Ovary (tissue), 9 donors: Measurements from ENCODE around the gene GON4L. TPM values are rescaled to one million over a fixed set of nuclear protein-coding genes. Genes with fewer than 3 reads are reported as not detected.
"Not testable (repeated sequence)": the region's sequence is repeated elsewhere in the genome, so short reads cannot be mapped to it uniquely, and the experiment has no call there.

ENCODE experiments used
- DNase-seq, 5 donors: peaks; one replicate each; pipeline ENCODE4 v3.0.0-alpha.2; 2019 to 2020
- H3K27ac ChIP-seq, 2 donors: fragments of 200-600 bp; one replicate each; pipeline versions ENCODE4 v1.5.1 to v1.8.0; 2019 to 2022
- H3K27me3 ChIP-seq: fragments of 200-600 bp; one replicate; pipeline ENCODE4 v1.8.0; 2022
- H3K36me3 ChIP-seq: fragments of 200-600 bp; sonication (generic); one replicate; pipeline ENCODE4 v1.5.1; 2019
- H3K4me1 ChIP-seq: one replicate; pipeline ENCODE4 v1.8.1; 2013; ENCODE audit warnings: mild to moderate bottlenecking, moderate library complexity; ENCODE audit not compliant: insufficient read depth
- H3K4me3 ChIP-seq: fragments of 200-600 bp; sonication (generic); one replicate; pipeline ENCODE4 v1.5.1; 2017
- H3K9me3 ChIP-seq, 2 donors: fragments of 200-600 bp in 1 of 2; sonication (generic) in 1 of 2; one replicate each; pipeline versions ENCODE4 v1.5.1 to v1.8.1; 2013 to 2019; ENCODE audit warnings: mild to moderate bottlenecking in 1 of 2, moderate library complexity in 1 of 2
- EP300 ChIP-seq: sonication (generic); formaldehyde crosslinking; IDR thresholded peaks from one replicate; pipeline ENCODE4 v1.6.1; 2017; ENCODE audit warnings: antibody characterized with exemption
- POLR2A ChIP-seq: fragments of 450-650 bp; IDR thresholded peaks from one replicate; pipeline ENCODE4 v1.6.1; 2017; ENCODE audit warnings: antibody characterized with exemption, mild to moderate bottlenecking, moderate library complexity
- WGBS, 3 donors: extraction: QIAGEN DNeasy Blood & Tissue Kit in 1 of 3; methylation state at CpG; one replicate each; pipeline versions ENCODE4 v1.1.5 to v1.1.7; 2013 to 2017; 5-methylcytosine and 5-hydroxymethylcytosine counted together
- intact Hi-C, 4 donors: fragments of 100-400 bp; cut with DNase I; formaldehyde crosslinking; loops; one replicate each; pipeline versions ENCODE4 v1.11.0 to v1.15.1; 2022 to 2023
- polyA plus RNA-seq, 2 donors: library from polyadenylated mRNA; stranded (reverse); fragments of 200-250 nt in 1 of 2; fragments of 350-450 nt in 1 of 2; fragmentation: Illumina TruSeq in 1 of 2; extraction: RNeasy Lipid Tissue Mini Kit (QIAGEN cat#74804) in 1 of 2; gene quantifications; one replicate each; pipeline ENCODE4 v1.2.3, GENCODE V29; 2013 to 2014
- total RNA-seq, 7 donors: library from RNA; depleted of rRNA in 2 of 7; stranded (reverse); fragments of >200 nt in 2 of 7; fragmentation: NEBNext Ultra II Directional in 3 of 7; extraction: Animal tissue kit (Norgen Biotek cat#: 25700) in 3 of 7; gene quantifications; one replicate each; pipeline versions ENCODE4 v1.1.0 to v1.2.4, GENCODE V29; 2016 to 2023
- TF ChIP-seq, protein P1 (sequence below), 3 donors: fragments of 450-650 bp in 2 of 3; fragments of 200-600 bp in 1 of 3; IDR thresholded peaks; one replicate each; pipeline versions ENCODE4 v1.5.1 to v1.8.0; 2016 to 2022; ENCODE audit warnings: antibody characterized with exemption in 3 of 3, mild to moderate bottlenecking in 1 of 3
- donor health status: DM: no; HTN: no; CAD: no; lungs with moderate emphysema.
- donor health status: DM: no; HTN: no; CAD: no.
- donor health status: Bipolar disorder and iron deficiency.
- donor health status: DM: yes; HTN: yes; CAD: no.
- donor health status: DM: no; HTN: no; CAD: no.
- donor health status: DM: yes; HTN: yes; CAD: no.

GON4L gene
- total and polyA plus RNA-seq, 9 donors: 16.0 to 57.5 (median 39.5) TPM

- no peak overlapping the region for H3K4me3 ChIP-seq
- H3K27ac ChIP-seq: no peak overlapping the region
- no peak for TF ChIP-seq POLR2A
- no peak for TF ChIP-seq EP300
- TF ChIP-seq, protein P1, sequence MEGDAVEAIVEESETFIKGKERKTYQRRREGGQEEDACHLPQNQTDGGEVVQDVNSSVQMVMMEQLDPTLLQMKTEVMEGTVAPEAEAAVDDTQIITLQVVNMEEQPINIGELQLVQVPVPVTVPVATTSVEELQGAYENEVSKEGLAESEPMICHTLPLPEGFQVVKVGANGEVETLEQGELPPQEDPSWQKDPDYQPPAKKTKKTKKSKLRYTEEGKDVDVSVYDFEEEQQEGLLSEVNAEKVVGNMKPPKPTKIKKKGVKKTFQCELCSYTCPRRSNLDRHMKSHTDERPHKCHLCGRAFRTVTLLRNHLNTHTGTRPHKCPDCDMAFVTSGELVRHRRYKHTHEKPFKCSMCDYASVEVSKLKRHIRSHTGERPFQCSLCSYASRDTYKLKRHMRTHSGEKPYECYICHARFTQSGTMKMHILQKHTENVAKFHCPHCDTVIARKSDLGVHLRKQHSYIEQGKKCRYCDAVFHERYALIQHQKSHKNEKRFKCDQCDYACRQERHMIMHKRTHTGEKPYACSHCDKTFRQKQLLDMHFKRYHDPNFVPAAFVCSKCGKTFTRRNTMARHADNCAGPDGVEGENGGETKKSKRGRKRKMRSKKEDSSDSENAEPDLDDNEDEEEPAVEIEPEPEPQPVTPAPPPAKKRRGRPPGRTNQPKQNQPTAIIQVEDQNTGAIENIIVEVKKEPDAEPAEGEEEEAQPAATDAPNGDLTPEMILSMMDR (IDR thresholded peaks at IDR 0.05): no peak
- intact Hi-C loops: no loop called here
- H3K9me3 ChIP-seq: no peaks in the 10 kb centered on the region
- no peaks in the 10 kb centered on the region for H3K4me1 ChIP-seq
- H3K36me3 ChIP-seq: no peaks in the 10 kb centered on the region
- DNase-seq: no peak
- H3K27me3 ChIP-seq: no peaks in the 10 kb centered on the region
Observed at GRCh38 chr1:155801149-155801548, 55.9 kb downstream of the GON4L start.

GRCh38 chr1:155795618-155796017 lies 61.4 kb downstream of the GON4L start:
- intact Hi-C loops, H3K27ac ChIP-seq, H3K36me3 ChIP-seq, H3K27me3 ChIP-seq, DNase-seq, H3K9me3 ChIP-seq, H3K4me3 ChIP-seq, H3K4me1 ChIP-seq: not testable (repeated sequence)
- 96 to 97% (median 96%) methylated on average over 4 of the region's 4 CpGs for WGBS, 3 donors

DNA sequence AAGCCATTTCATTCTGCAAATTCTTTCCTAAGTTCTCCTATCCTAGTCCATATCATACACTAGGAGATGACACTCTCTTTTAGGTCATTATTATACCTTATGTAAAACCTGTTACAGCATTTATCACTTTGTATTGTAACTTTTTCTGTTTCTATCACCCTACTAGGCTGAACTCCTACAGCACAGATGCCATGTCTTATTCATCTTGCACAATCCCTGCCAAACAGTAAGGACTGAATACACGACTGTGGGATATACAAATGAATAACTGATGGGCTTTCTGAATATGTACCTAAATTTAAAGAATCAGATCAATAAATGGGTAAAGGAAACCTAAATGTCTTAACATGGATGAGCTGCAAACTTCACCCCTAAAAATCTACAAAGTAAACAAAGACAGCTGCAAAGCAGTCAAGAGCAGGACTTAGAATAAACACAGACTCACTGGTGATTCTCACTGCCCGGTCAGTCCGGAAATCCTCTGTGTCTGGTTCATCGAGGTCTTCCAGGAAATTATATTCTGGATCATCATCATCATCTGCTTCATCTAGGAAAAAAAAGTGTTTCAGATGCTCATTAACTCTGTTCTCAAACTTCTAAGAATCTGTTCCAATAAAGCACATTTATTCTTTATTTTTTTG lies 62.3 kb downstream of the GON4L start:
- intact Hi-C loops: no loop called here
- no peaks in the 10 kb centered on the region for H3K36me3 ChIP-seq
- no peaks in the 10 kb centered on the region for H3K9me3 ChIP-seq
- no peaks in the 10 kb centered on the region for H3K4me1 ChIP-seq
- 59 to 81% (median 73%) methylated on average over 4 of the region's 4 CpGs for WGBS, 3 donors
- H3K27ac ChIP-seq: no peak overlapping the region
- H3K4me3 ChIP-seq: no peak overlapping the region
- no peak for TF ChIP-seq POLR2A
- TF ChIP-seq, protein P1 (IDR thresholded peaks at IDR 0.05): no peak
- no peak for TF ChIP-seq EP300
- DNase-seq: no peak
- H3K27me3 ChIP-seq: no peaks in the 10 kb centered on the region

- H3K4me1 ChIP-seq: no peaks in the 10 kb centered on the region
- no peaks in the 10 kb centered on the region for H3K27me3 ChIP-seq
- no peak for TF ChIP-seq EP300
- TF ChIP-seq POLR2A: no peak
- TF ChIP-seq, protein P1 (IDR thresholded peaks at IDR 0.05): no peak
- no peak for DNase-seq
- H3K4me3 ChIP-seq: no peak overlapping the region
- H3K36me3 ChIP-seq: no peaks in the 10 kb centered on the region
- WGBS, 3 donors: 49 to 63% (median 52%) methylated on average over 1 of the region's 1 CpG
- H3K27ac ChIP-seq: no peak overlapping the region
- intact Hi-C loops: no loop called here
- no peaks in the 10 kb centered on the region for H3K9me3 ChIP-seq
Observed at GRCh38 chr1:155793213-155793612, 63.8 kb downstream of the GON4L start.

DNA sequence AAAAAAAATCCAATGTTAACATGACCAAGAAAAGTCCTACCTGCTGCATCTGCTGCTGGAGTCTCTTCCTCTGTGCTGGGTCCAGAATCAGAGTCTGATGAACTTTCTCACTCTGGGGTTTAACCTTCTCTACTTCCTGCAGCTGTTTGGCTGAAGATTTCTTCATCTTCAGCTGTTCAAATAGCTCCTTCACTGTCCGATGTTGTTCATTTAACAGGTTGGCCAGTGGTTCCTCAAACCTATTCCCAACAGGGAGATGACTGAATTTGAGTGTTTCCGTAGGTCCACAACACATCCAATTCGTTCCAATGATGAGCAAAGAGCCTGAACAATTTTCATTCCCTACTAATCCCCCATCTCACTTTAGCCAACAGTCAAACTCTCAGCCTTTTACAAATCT lies 79.4 kb downstream of the GON4L start:
- Histone ChIP-seq H3K4me1 (no peaks in the 10 kb centered on the region), H3K27ac (no peak overlapping the region), H3K4me3 (no peak overlapping the region), H3K9me3 (no peaks in the 10 kb centered on the region), H3K27me3 (no peaks in the 10 kb centered on the region), H3K36me3 (no peaks in the 10 kb centered on the region)
- intact Hi-C loops: no loop called here
- DNase-seq: no peak
- 92 to 97% (median 93%) methylated on average over 3 of the region's 3 CpGs for WGBS, 3 donors
- no peak for TF ChIP-seq POLR2A
- TF ChIP-seq, protein P1 (IDR thresholded peaks at IDR 0.05): no peak
- TF ChIP-seq EP300: no peak
